Loucy (cell line): ENCODE data around the gene MEIOB.

Source experiments
- H2AFZ ChIP-seq: fragments of 200-600 bp; sonication (generic); 2 replicates; pipeline ENCODE4 v1.6.0; 2016; ENCODE audit warnings: antibody characterized with exemption, mild to moderate bottlenecking, low read length, moderate library complexity
- H3F3A ChIP-seq: fragments of 200-600 bp; 2 replicates; pipeline ENCODE4 v1.6.0; 2016; ENCODE audit warnings: antibody characterized with exemption, low read depth, mild to moderate bottlenecking
- H3K27me3 ChIP-seq: fragments of 200-600 bp; sonication (generic); 2 replicates; pipeline ENCODE4 v1.6.1; 2014; ENCODE audit warnings: low read length, mild to moderate bottlenecking; ENCODE audit not compliant: insufficient read depth, poor library complexity, severe bottlenecking
- H3K36me3 ChIP-seq: fragments of 200-600 bp; sonication (generic); 2 replicates; pipeline ENCODE4 v1.6.1; 2016; ENCODE audit warnings: low read length; ENCODE audit not compliant: insufficient read depth
- H3K4me1 ChIP-seq: fragments of 200-600 bp; sonication (generic); 2 replicates; pipeline ENCODE4 v1.5.1; 2014; ENCODE audit warnings: low read length, mild to moderate bottlenecking; ENCODE audit not compliant: insufficient read depth, poor library complexity, severe bottlenecking
- H3K4me2 ChIP-seq: fragments of 200-600 bp; sonication (generic); 2 replicates; pipeline ENCODE4 v1.6.0; 2014; ENCODE audit warnings: antibody characterized with exemption, low read length, low read depth, mild to moderate bottlenecking; ENCODE audit not compliant: poor library complexity, severe bottlenecking
- H3K4me3 ChIP-seq: fragments of 200-600 bp; sonication (generic); 2 replicates; pipeline ENCODE4 v1.5.1; 2014; ENCODE audit warnings: low read length, mild to moderate bottlenecking, mixed read lengths; ENCODE audit not compliant: poor library complexity, severe bottlenecking
- H3K79me2 ChIP-seq: fragments of 200-600 bp; sonication (generic); 2 replicates; pipeline ENCODE4 v1.6.1; 2014; ENCODE audit warnings: low read length; ENCODE audit not compliant: insufficient read depth
- H3K9ac ChIP-seq: fragments of 200-600 bp; sonication (generic); 2 replicates; pipeline ENCODE4 v1.6.0; 2014; ENCODE audit warnings: mild to moderate bottlenecking, low read depth, low read length, moderate library complexity; ENCODE audit not compliant: poor library complexity, severe bottlenecking
- H3K9me2 ChIP-seq: fragments of 200-600 bp; sonication (generic); replicated peaks from 2 replicates; pipeline ENCODE4 v1.6.1; 2016; ENCODE audit warnings: low read depth, low read length, mixed read lengths
- H3K9me3 ChIP-seq: fragments of 200-600 bp; sonication (generic); 2 replicates; pipeline ENCODE4 v1.6.1; 2014; ENCODE audit warnings: mild to moderate bottlenecking, antibody characterized with exemption, low read length, low read depth; ENCODE audit not compliant: insufficient read depth
- H4K20me1 ChIP-seq: fragments of 200-600 bp; sonication (generic); 2 replicates; pipeline ENCODE4 v1.6.0; 2014; ENCODE audit warnings: antibody characterized with exemption, low read length, mild to moderate bottlenecking; ENCODE audit not compliant: insufficient read depth, poor library complexity, severe bottlenecking
- EZH2phosphoT487 ChIP-seq: fragments of 200-600 bp; IDR thresholded peaks from 2 replicates; pipeline ENCODE4 v1.6.1; 2018; ENCODE audit warnings: antibody characterized with exemption, mild to moderate bottlenecking, moderate library complexity, borderline replicate concordance
- TF ChIP-seq, protein P1 (sequence below): fragments of 200-600 bp; sonication (generic); conservative IDR thresholded peaks from 2 replicates; pipeline ENCODE4 v1.5.1; 2014; ENCODE audit warnings: mild to moderate bottlenecking, antibody characterized with exemption, low read length

Gene MEIOB

DNA sequence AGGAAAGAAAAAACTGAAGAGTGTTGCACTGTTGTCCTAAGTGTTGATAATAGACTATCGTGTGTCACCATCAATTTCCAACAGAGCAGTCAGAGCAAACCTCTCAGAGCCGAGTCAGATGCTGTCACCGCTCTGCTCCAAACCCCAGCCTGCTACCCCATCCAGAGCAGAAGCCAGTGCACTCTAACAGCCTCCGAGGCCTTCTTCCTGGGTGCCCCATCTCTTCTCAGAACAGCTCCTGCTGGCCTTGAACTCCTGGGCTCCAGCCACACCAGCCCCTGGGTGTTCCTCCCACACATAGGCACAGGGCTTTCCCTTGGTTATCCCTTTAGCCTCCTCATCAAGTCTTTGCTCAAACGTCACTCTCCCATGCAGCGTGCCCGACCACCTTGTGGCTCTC is 21.0 kb downstream of the MEIOB start:
- no peak overlapping the region for H3K4me3 ChIP-seq
- no peaks in the 10 kb centered on the region for H3K27me3 ChIP-seq
- H3F3A ChIP-seq = no peaks in the 10 kb centered on the region
- H2AFZ ChIP-seq = no peak overlapping the region
- no peaks in the 10 kb centered on the region for H3K4me1 ChIP-seq
- no peak overlapping the region for H3K4me2 ChIP-seq
- H3K36me3 ChIP-seq = no peaks in the 10 kb centered on the region
- no peaks in the 10 kb centered on the region for H3K9me2 ChIP-seq
- no peak for TF ChIP-seq EZH2phosphoT487
- H3K9ac ChIP-seq = no peak overlapping the region
- no peaks in the 10 kb centered on the region for H3K9me3 ChIP-seq
- no peaks in the 10 kb centered on the region for H3K79me2 ChIP-seq
- no peaks in the 10 kb centered on the region for H4K20me1 ChIP-seq

DNA sequence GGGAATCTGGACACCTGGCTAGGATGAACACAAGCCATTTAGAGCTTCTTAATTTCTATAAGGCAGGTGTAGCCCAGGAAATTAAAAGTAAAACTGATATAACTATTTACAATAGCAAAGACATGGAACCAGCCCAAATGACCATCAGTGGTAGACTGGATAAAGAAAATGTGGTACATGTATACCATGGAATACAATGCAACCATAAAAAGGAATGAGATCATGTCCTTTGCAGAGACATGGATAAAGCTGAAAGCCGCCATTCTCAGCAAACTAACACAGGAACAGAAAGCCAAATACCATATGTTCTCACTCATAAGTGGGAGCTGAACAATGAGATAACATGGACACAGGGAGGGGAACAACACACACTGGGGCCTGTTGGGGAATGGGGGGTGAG is 25.5 kb downstream of the MEIOB start:
- Histone ChIP-seq H3K4me1 (no peaks in the 10 kb centered on the region), H3K4me3 (no peak overlapping the region), H3K9me2 (no peaks in the 10 kb centered on the region), H3K27me3 (no peaks in the 10 kb centered on the region), H2AFZ (no peak overlapping the region), H3K4me2 (no peak overlapping the region), H3K79me2 (no peaks in the 10 kb centered on the region), H3F3A (no peaks in the 10 kb centered on the region), H3K9ac (no peak overlapping the region), H4K20me1 (no peaks in the 10 kb centered on the region), H3K9me3 (no peaks in the 10 kb centered on the region), H3K36me3 (no peaks in the 10 kb centered on the region)
- TF ChIP-seq EZH2phosphoT487 = no peak
- TF ChIP-seq, protein P1, sequence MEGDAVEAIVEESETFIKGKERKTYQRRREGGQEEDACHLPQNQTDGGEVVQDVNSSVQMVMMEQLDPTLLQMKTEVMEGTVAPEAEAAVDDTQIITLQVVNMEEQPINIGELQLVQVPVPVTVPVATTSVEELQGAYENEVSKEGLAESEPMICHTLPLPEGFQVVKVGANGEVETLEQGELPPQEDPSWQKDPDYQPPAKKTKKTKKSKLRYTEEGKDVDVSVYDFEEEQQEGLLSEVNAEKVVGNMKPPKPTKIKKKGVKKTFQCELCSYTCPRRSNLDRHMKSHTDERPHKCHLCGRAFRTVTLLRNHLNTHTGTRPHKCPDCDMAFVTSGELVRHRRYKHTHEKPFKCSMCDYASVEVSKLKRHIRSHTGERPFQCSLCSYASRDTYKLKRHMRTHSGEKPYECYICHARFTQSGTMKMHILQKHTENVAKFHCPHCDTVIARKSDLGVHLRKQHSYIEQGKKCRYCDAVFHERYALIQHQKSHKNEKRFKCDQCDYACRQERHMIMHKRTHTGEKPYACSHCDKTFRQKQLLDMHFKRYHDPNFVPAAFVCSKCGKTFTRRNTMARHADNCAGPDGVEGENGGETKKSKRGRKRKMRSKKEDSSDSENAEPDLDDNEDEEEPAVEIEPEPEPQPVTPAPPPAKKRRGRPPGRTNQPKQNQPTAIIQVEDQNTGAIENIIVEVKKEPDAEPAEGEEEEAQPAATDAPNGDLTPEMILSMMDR = no peak

DNA sequence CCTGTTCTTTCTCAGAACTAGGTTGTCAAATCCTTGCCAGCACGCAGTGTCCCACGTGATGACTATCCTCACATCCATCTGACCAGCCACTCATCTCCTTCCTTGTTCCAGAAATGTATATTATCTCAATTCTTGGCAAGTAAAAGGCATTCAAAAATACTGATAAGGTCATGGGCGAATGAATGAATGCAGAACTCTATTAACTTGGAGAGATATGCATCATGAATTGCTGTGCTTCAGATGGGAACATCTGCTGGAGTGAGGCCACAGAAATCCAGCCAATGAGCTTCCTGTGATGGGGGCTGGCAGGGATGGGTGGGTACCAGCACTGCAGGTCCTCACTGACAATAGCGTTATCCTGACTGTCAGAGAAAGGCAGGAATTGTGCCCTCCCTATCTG is 26.0 kb downstream of the MEIOB start:
- no peaks in the 10 kb centered on the region for H4K20me1 ChIP-seq
- H3K4me1 ChIP-seq = no peaks in the 10 kb centered on the region
- no peak overlapping the region for H3K9ac ChIP-seq
- H3K4me2 ChIP-seq = no peak overlapping the region
- H3F3A ChIP-seq = no peaks in the 10 kb centered on the region
- H3K4me3 ChIP-seq = no peak overlapping the region
- no peaks in the 10 kb centered on the region for H3K36me3 ChIP-seq
- H2AFZ ChIP-seq = no peak overlapping the region
- H3K79me2 ChIP-seq = no peaks in the 10 kb centered on the region
- no peaks in the 10 kb centered on the region for H3K9me3 ChIP-seq
- no peaks in the 10 kb centered on the region for H3K9me2 ChIP-seq
- H3K27me3 ChIP-seq = no peaks in the 10 kb centered on the region
- TF ChIP-seq, protein P1 = no peak
- no peak for TF ChIP-seq EZH2phosphoT487

DNA sequence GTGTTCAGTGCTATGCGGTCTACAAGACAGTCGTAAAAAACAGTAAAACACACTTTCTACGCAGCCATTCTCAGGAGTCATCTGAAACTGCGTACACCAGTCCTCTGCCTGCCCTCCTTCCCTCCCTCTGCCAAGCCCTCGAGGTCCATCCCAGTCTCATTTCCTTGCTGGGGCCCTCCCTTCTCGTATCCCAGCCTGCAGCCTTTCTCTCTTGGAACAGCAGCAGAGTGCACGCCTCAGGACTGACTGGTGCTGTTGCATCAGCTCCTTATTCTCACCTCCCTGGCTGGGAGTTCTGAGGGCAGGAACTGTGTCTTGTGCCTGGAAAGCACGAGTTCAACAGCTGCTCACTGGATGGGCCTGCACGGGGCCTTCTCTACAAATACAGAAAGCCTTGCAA is 32.4 kb downstream of the MEIOB start:
- no peak overlapping the region for H3K9ac ChIP-seq
- no peaks in the 10 kb centered on the region for H3F3A ChIP-seq
- no peak overlapping the region for H3K4me2 ChIP-seq
- no peak overlapping the region for H3K4me3 ChIP-seq
- H3K79me2 ChIP-seq = no peaks in the 10 kb centered on the region
- TF ChIP-seq, protein P1 = no peak
- TF ChIP-seq EZH2phosphoT487 = no peak
- no peaks in the 10 kb centered on the region for H4K20me1 ChIP-seq
- no peaks in the 10 kb centered on the region for H3K27me3 ChIP-seq
- no peaks in the 10 kb centered on the region for H3K9me3 ChIP-seq
- no peaks in the 10 kb centered on the region for H3K9me2 ChIP-seq
- H3K36me3 ChIP-seq = no peaks in the 10 kb centered on the region
- H2AFZ ChIP-seq = no peak overlapping the region
- no peaks in the 10 kb centered on the region for H3K4me1 ChIP-seq
